ENCODE data around the gene FBXW9.

DNA sequence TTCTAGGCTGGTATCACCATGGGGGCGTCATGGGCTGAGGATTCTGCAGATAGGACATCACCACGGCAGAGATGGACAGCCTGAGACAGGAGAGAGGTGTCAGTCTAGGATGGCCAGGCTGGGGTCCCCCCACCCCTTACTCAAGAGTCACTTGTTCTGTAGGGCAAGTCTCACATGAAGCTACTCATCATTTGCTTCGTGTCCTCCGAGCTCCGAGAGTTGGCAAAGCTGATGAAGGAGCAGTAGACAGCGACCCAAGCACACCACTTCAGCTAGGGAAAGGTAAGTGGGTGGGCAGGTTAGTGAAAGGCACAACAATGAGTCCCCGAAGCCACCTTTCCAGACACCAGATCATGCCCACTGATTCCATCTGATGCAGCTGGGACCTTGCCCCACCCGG lies 28.1 kb downstream of the FBXW9 start:
- TF ChIP-seq, protein P1, sequence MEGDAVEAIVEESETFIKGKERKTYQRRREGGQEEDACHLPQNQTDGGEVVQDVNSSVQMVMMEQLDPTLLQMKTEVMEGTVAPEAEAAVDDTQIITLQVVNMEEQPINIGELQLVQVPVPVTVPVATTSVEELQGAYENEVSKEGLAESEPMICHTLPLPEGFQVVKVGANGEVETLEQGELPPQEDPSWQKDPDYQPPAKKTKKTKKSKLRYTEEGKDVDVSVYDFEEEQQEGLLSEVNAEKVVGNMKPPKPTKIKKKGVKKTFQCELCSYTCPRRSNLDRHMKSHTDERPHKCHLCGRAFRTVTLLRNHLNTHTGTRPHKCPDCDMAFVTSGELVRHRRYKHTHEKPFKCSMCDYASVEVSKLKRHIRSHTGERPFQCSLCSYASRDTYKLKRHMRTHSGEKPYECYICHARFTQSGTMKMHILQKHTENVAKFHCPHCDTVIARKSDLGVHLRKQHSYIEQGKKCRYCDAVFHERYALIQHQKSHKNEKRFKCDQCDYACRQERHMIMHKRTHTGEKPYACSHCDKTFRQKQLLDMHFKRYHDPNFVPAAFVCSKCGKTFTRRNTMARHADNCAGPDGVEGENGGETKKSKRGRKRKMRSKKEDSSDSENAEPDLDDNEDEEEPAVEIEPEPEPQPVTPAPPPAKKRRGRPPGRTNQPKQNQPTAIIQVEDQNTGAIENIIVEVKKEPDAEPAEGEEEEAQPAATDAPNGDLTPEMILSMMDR (IDR thresholded peaks at IDR 0.05) = no peak
- TF ChIP-seq POLR2A (IDR thresholded peaks at IDR 0.05) = no peak
